GM18505 (cell line): ENCODE measurements around the gene SPCS1.

Experiments
- ATAC-seq: cut with Tn5 transposase; IDR thresholded peaks from one replicate; pipeline ENCODE4 v1.9.1; 2021; ENCODE audit not compliant: unreplicated experiment
- POLR2A ChIP-seq: IDR thresholded peaks from 4 replicates; pipeline ENCODE4 v1.6.1; 2011; ENCODE audit warnings: borderline replicate concordance; ENCODE audit not compliant: insufficient read depth, insufficient read length; ENCODE audit errors: extremely low read depth

The SPCS1 gene

GRCh38 chr3:52684184-52684583 is 21.7 kb upstream of the SPCS1 start:
- no peak for TF ChIP-seq POLR2A
- no peak for ATAC-seq

- TF ChIP-seq POLR2A = no peak
- ATAC-seq = peak; percentile 82
These were observed 20.6 kb upstream of the SPCS1 start for GRCh38 chr3:52685285-52685708.

- ATAC-seq = peak; percentile 84
- peak; percentile 91 for TF ChIP-seq POLR2A
These were observed 19.9 kb upstream of the SPCS1 start, which contains the start of the genes GNL3 and PBRM1 for GRCh38 chr3:52685709-52686691. TSS of gene GNL3 (plus strand) at chr3:52686032. CDS start at chr3:52686093, 61 bp downstream. TSS of gene PBRM1 (minus strand) at chr3:52685913.

GRCh38 chr3:52688266-52688665 is 17.6 kb upstream of the SPCS1 start:
- no peak for TF ChIP-seq POLR2A
- ATAC-seq = no peak

GRCh38 chr3:52689151-52689550 is 16.8 kb upstream of the SPCS1 start:
- no peak for TF ChIP-seq POLR2A
- ATAC-seq = no peak

- TF ChIP-seq POLR2A = no peak
These were observed 15.3 kb upstream of the SPCS1 start for GRCh38 chr3:52690560-52690959.

GRCh38 chr3:52693071-52693470 is 12.8 kb upstream of the SPCS1 start:
- no peak for TF ChIP-seq POLR2A
- no peak for ATAC-seq

More at GRCh38 chr3:52690560-52690959, 15.3 kb upstream of the SPCS1 start:
- no peak for ATAC-seq

- no peak for ATAC-seq
- no peak for TF ChIP-seq POLR2A
These were observed 11.2 kb upstream of the SPCS1 start for GRCh38 chr3:52694528-52695189.

- peak; percentile 26 for TF ChIP-seq POLR2A
- no peak for ATAC-seq
These were observed 9.9 kb upstream of the SPCS1 start for GRCh38 chr3:52695798-52696671.

GRCh38 chr3:52696830-52697631 is 8.9 kb upstream of the SPCS1 start:
- no peak for TF ChIP-seq POLR2A
- ATAC-seq = no peak

GRCh38 chr3:52697632-52697965 is 8.3 kb upstream of the SPCS1 start:
- TF ChIP-seq POLR2A = no peak
- no peak for ATAC-seq

- ATAC-seq = no peak
- TF ChIP-seq POLR2A = no peak
These were observed 2.6 kb upstream of the SPCS1 start for GRCh38 chr3:52703341-52703740.
